ENCODE results near the gene AKAP17A. TPM values are rescaled to one million over a fixed set of nuclear protein-coding genes. Genes with fewer than 3 reads are reported as not detected.

AKAP17A gene
- total RNA-seq, 1 experiment from 2014 or later: 39.9 TPM

DNA sequence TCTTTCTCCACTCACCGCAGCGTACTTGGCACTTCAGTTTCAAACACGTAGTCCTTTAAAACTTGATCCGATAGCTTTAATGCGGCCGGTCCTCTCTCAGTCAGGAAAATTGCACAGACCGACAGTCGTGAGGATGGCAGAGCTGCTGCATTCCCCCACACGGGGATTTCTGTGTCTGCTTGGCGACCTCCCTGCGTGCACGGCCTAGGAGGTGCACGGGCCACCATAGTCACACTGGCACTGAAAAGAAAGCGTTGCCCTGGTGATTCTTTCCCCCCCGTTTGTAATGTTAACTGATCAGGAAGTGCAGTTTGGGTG is 10.3 kb downstream of the AKAP17A start:
- CTCF ChIA-PET: no interaction called here
- Mint-ChIP-seq H3K36me3 (ENCODE audit: insufficient read depth, unreplicated experiment) (peaks cover 72% of the 10 kb centered on the region), H3K27me3 (ENCODE audit: insufficient read depth, unreplicated experiment) (no peaks in the 10 kb centered on the region), H3K4me1 (ENCODE audit: low read depth, unreplicated experiment) (no peaks in the 10 kb centered on the region), H3K9me3 (ENCODE audit: unreplicated experiment) (no peaks in the 10 kb centered on the region), H3K4me3 (ENCODE audit: unreplicated experiment) (peak overlapping the region; percentile 12), H3K27ac (ENCODE audit: unreplicated experiment) (peak overlapping the region; percentile 26)
- Histone ChIP-seq H3K27me3 (replicated peaks; ENCODE audit: control insufficient read depth, insufficient read depth, low read length) (no peaks in the 10 kb centered on the region), H3K4me3 (ENCODE audit: low read depth, low read length) (no peak overlapping the region), H3K36me3 (ENCODE audit: control insufficient read depth, insufficient read depth, low read length) (peaks cover 3% of the 10 kb centered on the region), H3K4me1 (no peaks in the 10 kb centered on the region), H3K9me3 (no peaks in the 10 kb centered on the region)
- DNase-seq: no peak
- TSS peak; percentile 58 for BruUV-seq (replicated peaks)
- intact Hi-C loops (cut with micrococcal nuclease; ENCODE audit: unreplicated experiment): no loop called here
- POLR2A ChIA-PET: no interaction called here
- TF ChIP-seq, protein P1, sequence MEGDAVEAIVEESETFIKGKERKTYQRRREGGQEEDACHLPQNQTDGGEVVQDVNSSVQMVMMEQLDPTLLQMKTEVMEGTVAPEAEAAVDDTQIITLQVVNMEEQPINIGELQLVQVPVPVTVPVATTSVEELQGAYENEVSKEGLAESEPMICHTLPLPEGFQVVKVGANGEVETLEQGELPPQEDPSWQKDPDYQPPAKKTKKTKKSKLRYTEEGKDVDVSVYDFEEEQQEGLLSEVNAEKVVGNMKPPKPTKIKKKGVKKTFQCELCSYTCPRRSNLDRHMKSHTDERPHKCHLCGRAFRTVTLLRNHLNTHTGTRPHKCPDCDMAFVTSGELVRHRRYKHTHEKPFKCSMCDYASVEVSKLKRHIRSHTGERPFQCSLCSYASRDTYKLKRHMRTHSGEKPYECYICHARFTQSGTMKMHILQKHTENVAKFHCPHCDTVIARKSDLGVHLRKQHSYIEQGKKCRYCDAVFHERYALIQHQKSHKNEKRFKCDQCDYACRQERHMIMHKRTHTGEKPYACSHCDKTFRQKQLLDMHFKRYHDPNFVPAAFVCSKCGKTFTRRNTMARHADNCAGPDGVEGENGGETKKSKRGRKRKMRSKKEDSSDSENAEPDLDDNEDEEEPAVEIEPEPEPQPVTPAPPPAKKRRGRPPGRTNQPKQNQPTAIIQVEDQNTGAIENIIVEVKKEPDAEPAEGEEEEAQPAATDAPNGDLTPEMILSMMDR (IDR thresholded peaks at IDR 0.05; ENCODE audit: insufficient read depth in 1 of 2, low read depth in 1 of 2, low read length in 1 of 2, severe bottlenecking in 1 of 2, unreplicated experiment in 1 of 2): no peak

DNA sequence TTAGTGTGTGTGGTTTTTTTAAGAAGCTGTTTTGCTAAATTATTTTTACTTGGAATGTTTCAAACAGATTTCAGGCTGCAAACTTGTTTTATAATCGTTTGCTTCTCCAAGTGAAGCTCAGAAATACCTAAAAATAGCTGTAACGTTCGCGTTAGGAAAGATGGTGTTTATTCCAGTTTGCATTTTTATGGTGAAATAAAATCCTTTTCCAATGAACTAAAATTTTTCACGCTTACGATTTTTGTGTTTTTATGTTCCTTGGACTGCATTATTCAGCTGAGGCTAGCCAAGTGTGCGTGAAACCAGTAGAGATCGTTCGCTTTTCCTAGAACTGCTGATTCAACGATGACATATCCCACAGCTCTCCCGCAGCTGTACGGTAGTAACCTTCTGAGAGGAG is 10.9 kb downstream of the AKAP17A start:
- Histone ChIP-seq H3K27me3 (replicated peaks; ENCODE audit: control insufficient read depth, insufficient read depth, low read length) (no peaks in the 10 kb centered on the region), H3K4me3 (ENCODE audit: low read depth, low read length) (no peak overlapping the region), H3K4me1 (no peaks in the 10 kb centered on the region), H3K9me3 (no peaks in the 10 kb centered on the region), H3K36me3 (ENCODE audit: control insufficient read depth, insufficient read depth, low read length) (peaks cover 3% of the 10 kb centered on the region)
- no peaks in the 10 kb centered on the region for H3K27me3 Mint-ChIP-seq (ENCODE audit: insufficient read depth, unreplicated experiment)
- ChIA-PET CTCF (no interaction called here), POLR2A (no interaction called here)
- DNase-seq: no peak
- H3K9me3 Mint-ChIP-seq (ENCODE audit: unreplicated experiment): no peaks in the 10 kb centered on the region
- TF ChIP-seq, protein P1 (IDR thresholded peaks at IDR 0.05; ENCODE audit: insufficient read depth in 1 of 2, low read depth in 1 of 2, low read length in 1 of 2, severe bottlenecking in 1 of 2, unreplicated experiment in 1 of 2): no peak
- intact Hi-C loops (cut with micrococcal nuclease; ENCODE audit: unreplicated experiment): no loop called here
- BruUV-seq (replicated peaks): no TSS peak
- H3K27ac Mint-ChIP-seq (ENCODE audit: unreplicated experiment): no peak overlapping the region
- H3K4me3 Mint-ChIP-seq (ENCODE audit: unreplicated experiment): no peak overlapping the region
- H3K36me3 Mint-ChIP-seq (ENCODE audit: insufficient read depth, unreplicated experiment): peaks cover 67% of the 10 kb centered on the region
- no peaks in the 10 kb centered on the region for H3K4me1 Mint-ChIP-seq (ENCODE audit: low read depth, unreplicated experiment)

DNA sequence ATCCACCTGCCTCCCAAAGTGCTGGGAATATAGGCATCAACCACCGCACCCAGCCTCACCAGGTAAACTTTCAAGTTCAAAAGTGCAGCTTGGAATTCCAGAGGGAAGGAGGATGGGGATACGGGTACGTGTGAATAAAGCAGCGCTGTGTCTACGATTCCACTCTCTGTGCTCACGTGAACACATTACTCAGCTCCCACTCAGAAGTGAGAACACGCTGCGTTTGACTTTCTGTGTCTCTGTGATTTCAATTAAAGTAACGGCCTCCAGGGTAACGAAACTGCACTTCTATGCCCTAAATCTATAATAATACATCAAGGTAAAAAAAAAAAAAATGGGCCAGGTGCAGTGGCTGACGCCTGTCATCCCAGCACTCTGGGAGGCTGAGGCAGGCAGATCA is 15.1 kb downstream of the AKAP17A start:
- CTCF ChIA-PET: no interaction called here
- Mint-ChIP-seq H3K4me3 (ENCODE audit: unreplicated experiment) (no peak overlapping the region), H3K27ac (ENCODE audit: unreplicated experiment) (no peak overlapping the region), H3K36me3 (ENCODE audit: insufficient read depth, unreplicated experiment) (peaks cover 32% of the 10 kb centered on the region), H3K27me3 (ENCODE audit: insufficient read depth, unreplicated experiment) (no peaks in the 10 kb centered on the region), H3K9me3 (ENCODE audit: unreplicated experiment) (no peaks in the 10 kb centered on the region), H3K4me1 (ENCODE audit: low read depth, unreplicated experiment) (no peaks in the 10 kb centered on the region)
- Histone ChIP-seq H3K4me1 (no peaks in the 10 kb centered on the region), H3K4me3 (ENCODE audit: low read depth, low read length) (no peak overlapping the region), H3K9me3 (no peaks in the 10 kb centered on the region), H3K27me3 (replicated peaks; ENCODE audit: control insufficient read depth, insufficient read depth, low read length) (no peaks in the 10 kb centered on the region), H3K36me3 (ENCODE audit: control insufficient read depth, insufficient read depth, low read length) (peaks cover 1% of the 10 kb centered on the region; the same call in 1 of the 2 replicates)
- no peak for DNase-seq
- intact Hi-C loops (cut with micrococcal nuclease; ENCODE audit: unreplicated experiment): no loop called here
- POLR2A ChIA-PET: no interaction called here
- BruUV-seq (replicated peaks): no TSS peak
- TF ChIP-seq, protein P1 (IDR thresholded peaks at IDR 0.05; ENCODE audit: insufficient read depth in 1 of 2, low read depth in 1 of 2, low read length in 1 of 2, severe bottlenecking in 1 of 2, unreplicated experiment in 1 of 2): no peak
